ACHN (cell line): ENCODE results near the gene ZSWIM6.
"Not testable (repeated sequence)": the region's sequence is repeated elsewhere in the genome, so short reads cannot be mapped to it uniquely, and the experiment has no call there.

Experiments
- DNase-seq: peaks from one replicate; pipeline ENCODE4 v3.0.0-alpha.2; 2015
- in situ Hi-C: cut with HindIII; loops from 2 replicates; pipeline ENCODE4 v1.10.0; 2017; ENCODE audit warnings: low sequenced_read_pairs, low pct_ligation_motif_present, low pct_unique_long_range_greater_than_20kb

The ZSWIM6 gene

DNA sequence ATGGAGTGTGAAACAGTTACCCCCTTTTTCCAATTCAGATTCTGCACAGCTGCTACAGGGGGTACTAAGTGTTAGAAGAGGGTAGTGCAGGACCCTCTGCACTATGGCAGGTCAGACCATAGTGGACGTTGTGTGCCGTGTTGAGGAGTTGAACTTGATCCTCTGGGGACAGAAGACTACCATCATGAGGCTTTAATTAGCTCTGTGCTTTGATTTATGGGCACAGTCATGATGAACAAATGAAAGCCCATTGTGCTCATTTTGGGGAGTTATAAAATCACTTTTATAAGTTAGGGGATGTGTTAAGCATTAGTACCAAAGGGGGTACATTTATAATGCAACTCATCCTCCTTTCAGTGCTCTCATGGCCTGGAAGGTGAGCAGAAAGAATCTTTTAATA is 62.7 kb downstream of the ZSWIM6 start:
- in situ Hi-C loops = no loop called here
- DNase-seq = no peak

DNA sequence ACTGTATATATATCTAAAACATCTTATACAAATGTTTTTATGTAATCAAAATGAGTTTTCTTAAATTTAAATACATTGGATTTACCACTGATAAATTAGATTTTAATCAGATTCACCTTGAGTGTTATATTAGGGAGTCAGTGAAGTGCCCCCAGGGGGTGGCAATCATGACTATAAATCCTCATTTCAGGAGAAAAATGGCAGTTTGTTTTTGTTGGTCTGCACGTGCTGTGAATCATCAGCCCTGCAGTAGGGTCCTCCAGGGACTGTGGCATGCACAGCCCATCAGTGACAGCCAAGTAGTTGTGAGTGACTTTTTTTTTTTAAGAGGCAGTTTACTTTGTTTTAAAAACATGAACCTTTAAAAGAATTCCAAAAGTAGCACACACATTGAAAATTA is 65.2 kb downstream of the ZSWIM6 start:
- in situ Hi-C loops = no loop called here
- DNase-seq = no peak

DNA sequence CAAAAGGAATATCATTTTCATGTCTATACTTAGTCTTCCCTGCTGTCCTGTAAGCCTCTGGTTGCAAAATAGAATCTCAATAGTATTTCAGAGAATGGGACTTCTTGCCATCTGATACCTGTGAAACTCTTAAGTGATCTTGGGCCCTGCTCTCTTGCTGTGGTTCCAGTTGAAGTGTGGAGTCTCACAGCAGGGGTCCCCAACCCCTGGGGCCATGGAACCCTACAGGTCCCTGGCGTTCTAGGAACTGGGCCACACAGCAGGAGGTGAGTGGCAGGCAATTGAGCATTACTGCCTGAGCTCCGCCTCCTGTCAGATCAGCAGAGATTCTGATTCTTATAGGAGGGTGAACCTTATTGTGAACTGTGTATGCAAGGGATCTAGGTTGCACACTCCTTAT is 65.9 kb downstream of the ZSWIM6 start:
- in situ Hi-C loops = no loop called here
- no peak for DNase-seq

- DNase-seq = no peak
- in situ Hi-C loops = no loop called here
Measured at GRCh38 chr5:61398440-61398839, 66.4 kb downstream of the ZSWIM6 start.

GRCh38 chr5:61399679-61400078 is 67.6 kb downstream of the ZSWIM6 start:
- in situ Hi-C loops = no loop called here

DNA sequence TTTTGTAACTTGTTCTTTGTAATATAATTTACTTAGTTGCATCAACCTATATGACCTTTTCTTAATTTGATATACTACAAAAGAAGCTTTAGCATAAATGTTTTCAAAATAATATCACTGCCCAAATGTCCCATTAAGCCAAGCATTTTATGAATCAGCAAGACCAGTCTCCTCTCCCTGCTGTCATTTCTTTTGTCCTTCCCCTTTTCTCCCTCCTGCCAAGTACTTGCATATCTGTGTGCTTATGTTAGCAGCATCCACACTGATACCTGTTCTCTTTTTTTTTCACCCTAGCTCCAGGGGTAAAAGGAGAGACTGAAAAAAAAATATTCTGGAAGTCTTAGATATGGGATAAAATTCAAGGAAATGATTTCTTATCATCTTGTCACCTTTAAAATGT is 69.7 kb downstream of the ZSWIM6 start:
- in situ Hi-C loops = no loop called here
- peak; percentile 38 for DNase-seq

More at GRCh38 chr5:61399679-61400078, 67.6 kb downstream of the ZSWIM6 start:
- DNase-seq = no peak

GRCh38 chr5:61402244-61402823 is 70.3 kb downstream of the ZSWIM6 start:
- in situ Hi-C loops = no loop called here
- no peak for DNase-seq

DNA sequence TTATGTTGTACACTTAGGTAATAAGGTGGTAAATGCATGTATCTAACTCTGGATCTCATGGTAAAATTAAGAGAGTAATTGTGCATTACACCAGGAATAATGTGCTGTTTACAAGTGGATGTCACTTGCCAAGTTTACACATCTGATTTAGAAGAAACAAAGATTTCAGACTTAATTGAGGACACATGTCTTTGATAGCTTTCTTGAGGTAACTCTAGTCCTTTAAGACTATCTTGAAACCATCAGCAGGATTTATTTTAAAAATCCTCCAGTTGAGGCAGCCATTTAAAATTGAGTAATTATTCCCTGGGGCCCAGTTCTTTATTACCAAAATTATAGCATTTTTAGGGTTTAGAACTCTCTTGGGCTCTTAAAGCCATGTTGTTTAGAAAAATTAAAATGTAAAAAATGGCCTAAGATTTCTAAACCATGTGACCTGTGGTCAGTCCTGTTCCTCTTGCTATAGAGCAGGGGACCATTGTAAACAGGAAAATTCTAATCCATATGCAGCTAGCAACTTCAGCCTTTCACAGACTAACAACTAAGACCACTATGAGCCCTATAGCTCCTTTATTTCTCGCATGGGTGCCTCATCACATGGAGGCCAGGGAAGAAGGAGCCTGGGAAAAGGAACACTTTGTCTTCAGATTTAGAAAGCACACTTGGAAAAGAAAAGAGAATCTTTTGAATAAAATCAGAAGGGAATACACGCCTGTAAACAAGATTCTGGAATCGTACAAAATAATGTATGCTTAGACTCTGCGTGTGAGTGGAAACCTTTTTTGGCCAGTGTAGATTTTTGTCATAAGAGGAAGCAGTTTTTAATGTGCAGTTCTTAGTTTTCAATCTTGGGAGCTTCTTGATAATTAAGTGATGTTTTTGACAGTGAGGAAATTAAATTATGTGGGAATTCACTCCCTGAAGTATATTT is 71.2 kb downstream of the ZSWIM6 start:
- no peak for DNase-seq
- in situ Hi-C loops = no loop called here

GRCh38 chr5:61405511-61406295 is 73.6 kb downstream of the ZSWIM6 start:
- no peak for DNase-seq
- in situ Hi-C loops = no loop called here

DNA sequence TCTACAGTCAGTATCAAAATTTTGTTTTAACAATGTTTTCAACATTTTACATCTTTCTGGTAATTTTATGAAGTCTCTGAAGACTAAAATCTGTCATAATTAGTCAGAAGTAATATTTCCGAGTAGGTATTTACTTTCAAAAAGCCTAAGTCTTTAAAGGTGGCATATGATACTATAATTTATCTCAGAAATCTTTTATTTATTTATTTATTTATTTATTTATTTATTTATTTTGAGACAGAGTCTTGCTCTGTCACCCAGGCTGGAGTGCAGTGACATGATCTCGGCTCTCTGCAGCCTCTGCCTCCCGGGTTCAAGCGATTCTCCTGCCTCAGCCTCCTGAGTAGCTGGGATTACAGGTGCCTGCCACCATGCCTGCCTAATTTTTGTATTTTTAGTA is 74.4 kb downstream of the ZSWIM6 start:
- DNase-seq, in situ Hi-C loops: not testable (repeated sequence)

DNA sequence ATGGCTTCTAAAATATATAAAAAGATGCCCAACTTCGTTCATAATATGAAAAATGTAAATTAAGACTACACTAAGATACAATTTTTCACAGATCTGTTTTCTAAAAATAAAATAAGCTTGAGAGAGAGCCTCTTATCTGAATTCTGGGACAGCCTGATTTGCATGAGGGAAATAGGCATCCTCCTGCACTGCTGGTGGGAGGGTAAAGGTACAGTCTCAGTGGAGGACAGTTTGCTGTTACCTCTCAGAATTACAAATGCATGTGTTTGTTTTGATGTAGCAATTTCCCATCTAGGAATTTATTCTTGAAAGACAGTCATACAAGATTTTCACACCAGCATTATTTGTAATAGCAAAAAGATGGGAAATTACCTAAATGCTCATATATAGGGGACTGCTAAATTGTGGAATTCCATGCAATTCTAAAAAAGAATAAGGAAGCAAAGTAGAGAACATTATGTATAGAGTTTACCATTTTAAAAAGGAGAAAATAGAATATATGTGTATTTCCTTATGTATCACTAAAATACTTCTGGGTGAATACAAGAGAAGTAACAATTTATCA is 75.7 kb downstream of the ZSWIM6 start:
- DNase-seq = no peak
- in situ Hi-C loops = no loop called here

DNA sequence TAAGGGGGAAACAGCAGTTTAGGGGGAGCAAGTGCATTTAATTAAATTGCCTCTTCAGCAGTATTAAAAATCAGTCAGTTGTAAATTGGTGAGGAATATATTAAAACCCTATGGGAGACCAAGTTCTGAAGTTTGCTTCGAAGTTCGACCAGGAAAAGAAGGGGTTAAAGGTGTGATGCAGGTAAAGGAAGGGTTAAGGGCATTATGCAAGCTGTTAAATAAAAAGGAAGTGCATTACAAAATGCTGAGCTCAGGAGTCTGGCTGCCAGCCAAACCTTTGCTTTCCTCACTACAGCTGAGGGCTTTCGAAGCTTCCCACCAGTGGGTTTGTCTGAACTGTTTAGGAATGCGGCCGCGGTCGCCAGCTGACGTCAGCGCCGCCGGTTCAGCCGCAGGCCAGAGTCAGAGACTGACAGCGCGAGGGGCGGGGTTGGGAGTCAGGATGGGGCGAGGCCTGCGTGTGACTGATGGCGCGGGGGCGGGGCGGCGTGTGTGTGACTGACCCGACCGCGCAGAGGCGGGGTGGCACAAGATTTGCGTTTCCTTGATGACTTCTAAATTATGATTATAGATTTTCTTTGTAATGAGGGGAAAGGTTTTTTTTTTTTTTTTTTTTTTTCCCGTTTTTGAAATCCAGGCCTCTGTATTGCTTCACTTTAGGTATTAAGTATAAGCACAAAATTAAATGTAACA is 76.6 kb downstream of the ZSWIM6 start:
- in situ Hi-C loops = no loop called here
- peak; percentile 99 for DNase-seq

DNA sequence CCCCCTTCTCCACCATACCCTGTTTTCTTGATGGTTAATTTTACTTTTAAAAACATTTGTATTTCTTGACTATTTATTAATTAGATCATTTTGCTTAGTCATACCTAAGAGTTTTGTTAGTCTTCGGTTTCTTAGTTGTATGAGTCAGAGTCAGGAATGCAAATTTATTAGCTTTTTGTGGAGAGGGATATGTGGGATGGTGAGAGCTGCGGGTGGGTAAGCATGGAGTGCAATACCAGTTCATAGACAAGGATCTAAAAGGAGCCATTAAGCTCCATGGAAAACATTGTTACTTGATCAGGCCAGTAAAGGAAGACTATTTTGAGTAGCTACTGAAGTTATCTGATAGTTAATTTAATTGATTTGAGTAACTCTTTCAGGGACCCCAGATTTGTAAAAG is 77.5 kb downstream of the ZSWIM6 start:
- peak; percentile 89 for DNase-seq
- in situ Hi-C loops = no loop called here

GRCh38 chr5:61410811-61411210 is 78.8 kb downstream of the ZSWIM6 start:
- peak; percentile 54 for DNase-seq
- in situ Hi-C loops = no loop called here

GRCh38 chr5:61412361-61412760 is 80.3 kb downstream of the ZSWIM6 start:
- in situ Hi-C loops = no loop called here
- DNase-seq = no peak

DNA sequence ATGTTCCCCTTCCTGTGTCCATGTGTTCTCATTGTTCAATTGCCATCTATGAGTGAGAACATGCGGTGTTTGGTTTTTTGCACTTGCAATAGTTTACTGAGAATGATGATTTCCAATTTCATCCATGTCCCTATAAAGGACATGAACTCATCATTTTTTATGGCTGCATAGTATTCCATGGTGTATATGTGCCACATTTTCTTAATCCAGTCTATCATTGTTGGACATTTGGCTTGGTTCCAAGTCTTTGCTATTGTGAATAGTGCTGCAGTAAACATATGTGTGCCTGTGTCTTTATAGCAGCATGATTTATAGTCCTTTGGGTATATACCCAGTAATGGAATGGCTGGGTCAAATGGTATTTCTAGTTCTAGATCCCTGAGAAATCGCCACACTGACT is 81.1 kb downstream of the ZSWIM6 start:
- DNase-seq = not testable (repeated sequence)

DNA sequence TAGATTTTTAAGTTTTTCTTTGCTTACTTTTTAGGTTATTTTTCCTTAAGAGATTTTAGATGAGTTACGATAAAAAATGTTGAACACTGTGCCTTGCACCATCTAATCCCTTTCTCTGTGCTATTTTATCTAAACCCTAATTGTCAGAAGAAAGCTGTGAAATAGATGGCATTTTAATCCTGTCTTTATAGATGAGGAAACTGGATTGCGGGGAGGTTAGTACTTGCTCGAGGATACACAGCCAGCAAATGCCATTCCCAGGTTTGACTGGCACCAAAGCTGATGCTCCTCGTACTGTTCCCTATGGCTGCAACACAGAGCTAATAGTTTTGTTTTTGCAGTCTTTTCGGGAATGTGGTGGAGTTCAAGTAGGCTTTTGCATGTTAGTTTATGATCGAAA is 82.7 kb downstream of the ZSWIM6 start:
- in situ Hi-C loops = no loop called here
- no peak for DNase-seq

More for the DNA sequence above, 81.1 kb downstream of the ZSWIM6 start:
- in situ Hi-C loops = not testable (repeated sequence)

DNA sequence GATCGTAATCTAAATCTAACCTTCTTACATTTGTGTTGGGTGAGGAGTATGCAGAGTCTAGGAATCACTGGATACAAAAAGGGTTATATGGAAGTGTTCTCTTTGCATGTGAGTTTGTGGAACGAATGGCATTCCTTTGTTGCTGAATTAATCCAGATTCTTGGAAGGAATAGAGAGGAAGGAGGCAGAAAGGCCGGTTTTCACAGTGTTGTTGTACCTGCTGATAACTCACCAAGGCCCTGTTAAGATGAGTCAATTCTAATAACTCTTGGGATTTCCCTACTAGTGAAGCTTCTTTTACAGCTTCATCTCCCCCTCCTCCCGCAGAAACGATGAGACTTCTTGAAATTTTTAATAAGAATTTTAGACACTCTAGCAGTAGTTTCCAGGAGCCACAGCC is 84.0 kb downstream of the ZSWIM6 start:
- in situ Hi-C loops = no loop called here
- DNase-seq = peak; percentile 39
